Heart right ventricle (tissue), 16 donors: ENCODE results near the gene ARMC2. TPM values are rescaled to one million over a fixed set of nuclear protein-coding genes. Genes with fewer than 3 reads are reported as not detected.

Source experiments
- ATAC-seq, 8 donors: fragments of 200-7000 bp; cut with Tn5 transposase; one replicate each; pipeline ENCODE4 v1.9.1; 2020; ENCODE audit warnings: mild to moderate bottlenecking in 8 of 8, moderate library complexity in 8 of 8, moderate number of reproducible peaks in 1 of 8
- DNase-seq, 2 donors: peaks; one replicate each; pipeline ENCODE4 v3.0.0-alpha.2; 2020
- H3K27ac ChIP-seq, 10 donors: fragments of 200-600 bp; sonication (generic) in 2 of 10; one replicate each; pipeline versions ENCODE4 v1.5.0 to v1.8.0; 2020 to 2022; ENCODE audit warnings: mild to moderate bottlenecking in 3 of 10
- H3K27me3 ChIP-seq, 7 donors: fragments of 200-600 bp; one replicate each; pipeline ENCODE4 v1.8.0; 2021 to 2022; ENCODE audit warnings: mild to moderate bottlenecking in 2 of 7
- H3K36me3 ChIP-seq, 9 donors: fragments of 200-600 bp; sonication (generic) in 1 of 9; one replicate each; pipeline versions ENCODE4 v1.5.0 to v1.8.0; 2020 to 2022; ENCODE audit warnings: mild to moderate bottlenecking in 2 of 9
- H3K4me1 ChIP-seq, 9 donors: fragments of 200-600 bp; sonication (generic) in 1 of 9; one replicate each; pipeline versions ENCODE4 v1.5.0 to v1.8.0; 2020 to 2022; ENCODE audit warnings: mild to moderate bottlenecking in 4 of 9
- H3K4me3 ChIP-seq, 10 donors: fragments of 200-600 bp; sonication (generic) in 2 of 10; one replicate each; pipeline versions ENCODE4 v1.5.0 to v1.8.0; 2020 to 2022; ENCODE audit warnings: mild to moderate bottlenecking in 7 of 10, moderate library complexity in 2 of 10
- H3K9me3 ChIP-seq, 11 donors: fragments of 200-600 bp in 10 of 11; sonication (generic) in 2 of 11; one replicate each; pipeline versions ENCODE4 v1.5.0 to v1.8.0; 2013 to 2022; ENCODE audit warnings: mild to moderate bottlenecking in 2 of 11, control low read depth in 1 of 11, moderate library complexity in 1 of 11
- CTCF ChIP-seq, 9 donors: fragments of 200-600 bp; sonication (generic) in 2 of 9; IDR thresholded peaks; one replicate each; pipeline versions ENCODE4 v1.5.0 to v1.8.0; 2021 to 2022; ENCODE audit warnings: antibody characterized with exemption in 9 of 9, mild to moderate bottlenecking in 5 of 9, moderate library complexity in 1 of 9
- WGBS, 2 donors: extraction: QIAGEN DNeasy Blood & Tissue Kit; methylation state at CpG; one replicate each; pipeline ENCODE4 v1.1.7; 2013; ENCODE audit warnings: inconsistent platforms in 1 of 2; 5-methylcytosine and 5-hydroxymethylcytosine counted together
- intact Hi-C, 10 donors: fragments of 100-400 bp; cut with DNase I; formaldehyde crosslinking; loops; one replicate each; pipeline versions ENCODE4 v1.11.1 to v1.14.2; 2022
- polyA plus RNA-seq, 2 donors: library from polyadenylated mRNA; stranded (reverse); fragments of 200-250 nt; gene quantifications; one replicate each; pipeline ENCODE4 v1.2.3, GENCODE V29; 2013
- total RNA-seq, 10 donors: library from RNA; stranded (reverse); fragmentation: NEBNext Ultra II Directional in 3 of 10; extraction: Animal tissue kit (Norgen Biotek cat#: 25700) in 3 of 10; gene quantifications; one replicate each; pipeline versions ENCODE4 v1.2.1 to v1.2.4, GENCODE V29; 2021 to 2023
- donor health status: Arrhythmogenic right ventricular cardiomyopathy.
- donor health status: ischemic (EF 13 %, LVEDD 7.1; RV severe dilation, severe dysfunction).
- donor health status: healthy with polysubstance abuse.
- donor health status: DM: no; HTN: yes; CAD: no.
- donor health status: DM: no; HTN: no; CAD: no.
- donor health status: ischemic (EF 25% LVEDD 6.9; RV normal size, moderate dysfunction).
- donor health status: ischemic (EF 25% LVEDD 5.7; RV mildly dilated, moderate dysfunction).
- donor health status: healthy.
- donor health status: DM: yes; HTN: yes; CAD: no.
- donor health status: Ischemic cardiomyopathy.
- donor health status: ischemic (EF 35%, LVEDD 5.7; RV mildly dilated, moderate dysfunction).
- donor health status: nonischemic (EF 11% LVEDD 7.7; RV severe dilation, severe dysfunction).
- donor health status: DM: yes; HTN: yes; CAD: no.
- donor health status: PGD.
- donor health status: ischemic (EF 29% LVEDD 5.4; RV normal size, mild dysfunction).
- donor health status: nonischemic (EF 23%, LVEDD 6.1; RV moderate dilation, normal function).

ARMC2 gene
- total and polyA plus RNA-seq, 12 donors: 2.5 to 16.4 (median 12.3) TPM

- ATAC-seq: no peak
- Histone ChIP-seq H3K4me3 (no peak overlapping the region), H3K4me1 (peaks cover 5 to 44% (median 19%) of the 10 kb centered on the region in 9 donors)
These were observed 21.7 kb downstream of the ARMC2 start for GRCh38 chr6:108869876-108870275.

GRCh38 chr6:108870357-108870756 is 22.1 kb downstream of the ARMC2 start:
- Histone ChIP-seq H3K36me3 (peaks cover 0 to 29% (median 3%) of the 10 kb centered on the region in 9 donors), H3K27ac (no peak overlapping the region), H3K4me1 (peaks cover 5 to 46% (median 24%) of the 10 kb centered on the region in 9 donors), H3K27me3 (no peaks in the 10 kb centered on the region), H3K9me3 (no peaks in the 10 kb centered on the region), H3K4me3 (no peak overlapping the region)
- no peak for ATAC-seq
- 98 to 99% methylated on average over 2 of the region's 2 CpGs for WGBS, 2 donors
- no peak for TF ChIP-seq CTCF (IDR thresholded peaks at IDR 0.05)
- intact Hi-C loops: no loop called here
- DNase-seq: no peak

More at GRCh38 chr6:108869876-108870275, 21.7 kb downstream of the ARMC2 start:
- no peak for TF ChIP-seq CTCF (IDR thresholded peaks at IDR 0.05)
- 91 to 92% methylated on average over 2 of the region's 2 CpGs for WGBS, 2 donors
- Histone ChIP-seq H3K36me3 (peaks cover 0 to 29% (median 3%) of the 10 kb centered on the region in 9 donors), H3K9me3 (no peaks in the 10 kb centered on the region), H3K27me3 (no peaks in the 10 kb centered on the region), H3K27ac (peak overlapping the region in 2 of 10 donors; percentile 21 to 55)
- DNase-seq: no peak
- intact Hi-C loops: no loop called here

- no peak for TF ChIP-seq CTCF (IDR thresholded peaks at IDR 0.05)
- DNase-seq: no peak
- intact Hi-C loops: no loop called here
- Histone ChIP-seq H3K36me3 (peaks cover 0 to 29% (median 3%) of the 10 kb centered on the region in 9 donors), H3K4me1 (peaks cover 7 to 63% (median 35%) of the 10 kb centered on the region in 9 donors), H3K4me3 (no peak overlapping the region), H3K27ac (peak overlapping the region in 7 of 10 donors; percentile 40 to 83 (median 61)), H3K27me3 (no peaks in the 10 kb centered on the region), H3K9me3 (no peaks in the 10 kb centered on the region)
- 65 to 74% methylated on average over 7 of the region's 7 CpGs for WGBS, 2 donors
- ATAC-seq: peak in 2 of 8 donors; percentile 3 to 46
These were observed 23.9 kb downstream of the ARMC2 start for GRCh38 chr6:108872141-108872557.

- TF ChIP-seq CTCF (IDR thresholded peaks at IDR 0.05): no peak
- H3K27ac ChIP-seq: peak overlapping the region in 7 of 10 donors; percentile 23 to 83 (median 61)
- H3K4me1 ChIP-seq: peaks cover 9 to 68% (median 39%) of the 10 kb centered on the region in 9 donors
- intact Hi-C loops: no loop called here
- no peaks in the 10 kb centered on the region for H3K9me3 ChIP-seq
- ATAC-seq (no peak), DNase-seq (no peak)
- peaks cover 0 to 29% (median 3%) of the 10 kb centered on the region in 9 donors for H3K36me3 ChIP-seq
- H3K4me3 ChIP-seq: no peak overlapping the region
- 70 to 78% methylated on average over 3 of the region's 3 CpGs for WGBS, 2 donors
- H3K27me3 ChIP-seq: no peaks in the 10 kb centered on the region
These were observed 24.4 kb downstream of the ARMC2 start for GRCh38 chr6:108872575-108872974.
